CD14-positive monocyte (primary cell): ENCODE data around the gene SCN1B. TPM values are rescaled to one million over a fixed set of nuclear protein-coding genes. Genes with fewer than 3 reads are reported as not detected.

Experiments used
- DNase-seq, 3 donors: peaks; one replicate each; pipeline ENCODE4 v3.0.0-alpha.2; 2011 to 2022
- H2AFZ ChIP-seq: 2 replicates; pipeline ENCODE4 v1.6.0; 2012; ENCODE audit warnings: mild to moderate bottlenecking, low read depth, low read length, inconsistent platforms; ENCODE audit not compliant: insufficient read depth, poor library complexity, severe bottlenecking
- H3K27ac ChIP-seq, 2 donors: 1 replicate in 1 of 2; 2 replicates in 1 of 2; pipeline ENCODE4 v1.5.1; 2012 to 2013; ENCODE audit warnings: low read length in 2 of 2, control low read depth in 1 of 2, inconsistent platforms in 1 of 2, low read depth in 1 of 2, mild to moderate bottlenecking in 1 of 2
- H3K27me3 ChIP-seq, 2 donors: one replicate each; pipeline versions ENCODE4 v1.6.0 to v1.6.1; 2011 to 2013; ENCODE audit warnings: low read length in 2 of 2; ENCODE audit not compliant: control insufficient read depth in 2 of 2, insufficient read depth in 2 of 2
- H3K36me3 ChIP-seq, 2 donors: replicated peaks in 1 of 2; 1 replicate in 1 of 2; 2 replicates in 1 of 2; pipeline versions ENCODE4 v1.5.1 to v1.6.1; 2012 to 2013; ENCODE audit warnings: low read length in 2 of 2, control low read depth in 1 of 2, inconsistent platforms in 1 of 2, mild to moderate bottlenecking in 1 of 2; ENCODE audit not compliant: insufficient read depth in 2 of 2, control insufficient read depth in 1 of 2
- H3K4me1 ChIP-seq, 2 donors: 1 replicate in 1 of 2; 2 replicates in 1 of 2; pipeline versions ENCODE4 v1.5.1 to v1.6.1; 2012 to 2013; ENCODE audit warnings: low read length in 2 of 2, control low read depth in 1 of 2, inconsistent platforms in 1 of 2, mild to moderate bottlenecking in 1 of 2, moderate library complexity in 1 of 2; ENCODE audit not compliant: insufficient read depth in 2 of 2, control insufficient read depth in 1 of 2
- H3K4me2 ChIP-seq: replicated peaks from 2 replicates; pipeline ENCODE3; 2012; ENCODE audit warnings: low read length, moderate library complexity, mild to moderate bottlenecking; ENCODE audit not compliant: poor library complexity, severe bottlenecking; ENCODE audit errors: extremely low read depth
- H3K4me3 ChIP-seq, 3 experiments: fragments of 200-600 bp in 1 of 3; sonication (generic) in 1 of 3; replicated peaks in 1 of 3; 1 replicate in 2 of 3; 2 replicates in 1 of 3; pipeline ENCODE4 v1.5.1; 2011 to 2013; ENCODE audit warnings: low read length in 3 of 3, mild to moderate bottlenecking in 3 of 3, control low read depth in 2 of 3, low read depth in 2 of 3, inconsistent platforms in 1 of 3, moderate library complexity in 1 of 3
- H3K79me2 ChIP-seq: 2 replicates; pipeline ENCODE4 v1.6.0; 2012; ENCODE audit warnings: mild to moderate bottlenecking, control low read depth, inconsistent platforms, low read length, moderate library complexity; ENCODE audit not compliant: insufficient read depth
- H3K9ac ChIP-seq: 2 replicates; pipeline ENCODE4 v1.6.0; 2017; ENCODE audit warnings: low read length, mild to moderate bottlenecking; ENCODE audit not compliant: insufficient read depth, poor library complexity, severe bottlenecking
- H3K9me3 ChIP-seq, 2 donors: replicated peaks in 1 of 2; 1 replicate in 1 of 2; 2 replicates in 1 of 2; pipeline versions ENCODE4 v1.5.1 to v1.6.1; 2012 to 2013; ENCODE audit warnings: low read length in 2 of 2, control low read depth in 1 of 2; ENCODE audit not compliant: control insufficient read depth in 1 of 2, insufficient read depth in 1 of 2
- H4K20me1 ChIP-seq: 2 replicates; pipeline ENCODE4 v1.6.0; 2012; ENCODE audit warnings: mild to moderate bottlenecking, low read length, control low read depth, moderate library complexity; ENCODE audit not compliant: insufficient read depth
- H3K27ac Mint-ChIP-seq, 7 donors: one replicate each; pipeline ENCODE4 v1.8.0; 2020; ENCODE audit warnings: mild to moderate bottlenecking in 7 of 7, mixed read lengths in 7 of 7, moderate library complexity in 6 of 7, inconsistent platforms in 2 of 7
- H3K27me3 Mint-ChIP-seq, 3 donors: one replicate each; pipeline ENCODE4 v1.8.0; 2021 to 2022; ENCODE audit warnings: low read depth in 3 of 3, mild to moderate bottlenecking in 3 of 3, mixed read lengths in 3 of 3, moderate library complexity in 3 of 3, inconsistent platforms in 1 of 3
- H3K36me3 Mint-ChIP-seq, 2 donors: one replicate each; pipeline ENCODE4 v1.8.0; 2020; ENCODE audit warnings: mixed read lengths in 2 of 2, inconsistent platforms in 1 of 2, mild to moderate bottlenecking in 1 of 2
- H3K4me1 Mint-ChIP-seq: one replicate; pipeline ENCODE4 v1.8.0; 2020; ENCODE audit warnings: mild to moderate bottlenecking, mixed read lengths
- H3K4me3 Mint-ChIP-seq, 2 donors: one replicate each; pipeline ENCODE4 v1.8.0; 2020; ENCODE audit warnings: mild to moderate bottlenecking in 2 of 2, mixed read lengths in 2 of 2, moderate library complexity in 1 of 2
- H3K9me3 Mint-ChIP-seq, 7 donors: one replicate each; pipeline ENCODE4 v1.8.0; 2020 to 2022; ENCODE audit warnings: mixed read lengths in 7 of 7, mild to moderate bottlenecking in 6 of 7, moderate library complexity in 6 of 7, inconsistent platforms in 2 of 7
- WGBS: methylation state at CpG from one replicate; pipeline ENCODE4 v1.1.5; 2013; ENCODE audit warnings: missing lambda C conversion rate; ENCODE audit not compliant: insufficient coverage; 5-methylcytosine and 5-hydroxymethylcytosine counted together
- intact Hi-C, 2 donors: fragments of 100-400 bp; cut with micrococcal nuclease; formaldehyde crosslinking; loops; one replicate each; pipeline versions ENCODE4 v1.15.0 to v1.15.1; 2023
- polyA plus RNA-seq, 3 donors: library from polyadenylated mRNA; depleted of rRNA in 1 of 3; unstranded in 2 of 3; stranded (reverse) in 1 of 3; fragments of 300-500 nt in 2 of 3; fragments of >200 nt in 1 of 3; fragmentation: Illumina TruSeq in 2 of 3; gene quantifications; 1 replicate in 2 of 3; 2 replicates in 1 of 3; pipeline ENCODE4 v1.2.3, GENCODE V29; 2012 to 2021
- TF ChIP-seq, protein P1 (sequence below): fragments of 200-600 bp; IDR thresholded peaks from one replicate; pipeline ENCODE4 v1.8.0; 2022; ENCODE audit warnings: antibody characterized with exemption, mild to moderate bottlenecking

Gene SCN1B
- polyA plus RNA-seq, 3 donors: 0.08 to 0.68 TPM; not detected in 1

- 100% methylated on average over 1 of the region's 4 CpGs for WGBS
- H3K4me3 ChIP-seq: no peak overlapping the region
- H3K9me3 ChIP-seq: peaks cover 4% of the 10 kb centered on the region in 2 donors
- no peaks in the 10 kb centered on the region for H3K79me2 ChIP-seq
- H3K4me1 ChIP-seq: peaks cover 15 to 17% of the 10 kb centered on the region in 2 donors
- no peak overlapping the region for H2AFZ ChIP-seq
- no peak overlapping the region for H3K27ac ChIP-seq
- H3K36me3 Mint-ChIP-seq: no peaks in the 10 kb centered on the region
- peaks cover 18% of the 10 kb centered on the region for H3K4me1 Mint-ChIP-seq
- H3K4me3 Mint-ChIP-seq: no peak overlapping the region
- H3K27me3 Mint-ChIP-seq: peaks cover 2 to 6% (median 4%) of the 10 kb centered on the region in 3 donors
- intact Hi-C loops: no loop called here
- peaks cover 3 to 13% (median 9%) of the 10 kb centered on the region in 7 donors for H3K9me3 Mint-ChIP-seq
- H3K27ac Mint-ChIP-seq: no peak overlapping the region
- no peak overlapping the region for H3K4me2 ChIP-seq
- TF ChIP-seq, protein P1, sequence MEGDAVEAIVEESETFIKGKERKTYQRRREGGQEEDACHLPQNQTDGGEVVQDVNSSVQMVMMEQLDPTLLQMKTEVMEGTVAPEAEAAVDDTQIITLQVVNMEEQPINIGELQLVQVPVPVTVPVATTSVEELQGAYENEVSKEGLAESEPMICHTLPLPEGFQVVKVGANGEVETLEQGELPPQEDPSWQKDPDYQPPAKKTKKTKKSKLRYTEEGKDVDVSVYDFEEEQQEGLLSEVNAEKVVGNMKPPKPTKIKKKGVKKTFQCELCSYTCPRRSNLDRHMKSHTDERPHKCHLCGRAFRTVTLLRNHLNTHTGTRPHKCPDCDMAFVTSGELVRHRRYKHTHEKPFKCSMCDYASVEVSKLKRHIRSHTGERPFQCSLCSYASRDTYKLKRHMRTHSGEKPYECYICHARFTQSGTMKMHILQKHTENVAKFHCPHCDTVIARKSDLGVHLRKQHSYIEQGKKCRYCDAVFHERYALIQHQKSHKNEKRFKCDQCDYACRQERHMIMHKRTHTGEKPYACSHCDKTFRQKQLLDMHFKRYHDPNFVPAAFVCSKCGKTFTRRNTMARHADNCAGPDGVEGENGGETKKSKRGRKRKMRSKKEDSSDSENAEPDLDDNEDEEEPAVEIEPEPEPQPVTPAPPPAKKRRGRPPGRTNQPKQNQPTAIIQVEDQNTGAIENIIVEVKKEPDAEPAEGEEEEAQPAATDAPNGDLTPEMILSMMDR: no peak
- H3K36me3 ChIP-seq: no peaks in the 10 kb centered on the region
- DNase-seq: no peak
- H3K9ac ChIP-seq: no peak overlapping the region
- no peaks in the 10 kb centered on the region for H3K27me3 ChIP-seq
- H4K20me1 ChIP-seq: no peaks in the 10 kb centered on the region
Measured at GRCh38 chr19:34983786-34984185, 46.5 kb upstream of the SCN1B start.

GRCh38 chr19:34984287-34984686 lies 46.0 kb upstream of the SCN1B start:
- Histone ChIP-seq H3K27ac (no peak overlapping the region), H3K36me3 (no peaks in the 10 kb centered on the region), H3K79me2 (no peaks in the 10 kb centered on the region), H4K20me1 (no peaks in the 10 kb centered on the region), H3K4me1 (peaks cover 15 to 22% of the 10 kb centered on the region in 2 donors), H3K4me3 (no peak overlapping the region), H2AFZ (no peak overlapping the region), H3K9me3 (peaks cover 4% of the 10 kb centered on the region in 2 donors), H3K27me3 (no peaks in the 10 kb centered on the region), H3K4me2 (no peak overlapping the region), H3K9ac (no peak overlapping the region)
- no peak overlapping the region for H3K4me3 Mint-ChIP-seq
- TF ChIP-seq, protein P1: no peak
- DNase-seq: no peak
- peaks cover 23% of the 10 kb centered on the region for H3K4me1 Mint-ChIP-seq
- no peak overlapping the region for H3K27ac Mint-ChIP-seq
- intact Hi-C loops: no loop called here
- no CpG with 5 or more reads among the region's 3 CpGs for WGBS
- peaks cover 2 to 6% (median 2%) of the 10 kb centered on the region in 3 donors for H3K27me3 Mint-ChIP-seq
- peaks cover 3 to 13% (median 9%) of the 10 kb centered on the region in 7 donors for H3K9me3 Mint-ChIP-seq
- no peaks in the 10 kb centered on the region for H3K36me3 Mint-ChIP-seq
